Measurements from ENCODE around the gene CRTC3. TPM values are rescaled to one million over a fixed set of nuclear protein-coding genes. Genes with fewer than 3 reads are reported as not detected.

The CRTC3 gene
- total RNA-seq, 1 donor from 2014 or later, result 33.3 TPM

- DNase-seq (ENCODE audit: low read depth, low spot score), result no peak
- no peak overlapping the region for H3K4me3 Mint-ChIP-seq
- no peaks in the 10 kb centered on the region for H3K9me3 Mint-ChIP-seq
- H3K4me1 Mint-ChIP-seq, result peaks cover 4% of the 10 kb centered on the region
- no peak for TF ChIP-seq CTCF (conservative IDR thresholded peaks at IDR 0.05)
- H3K27me3 Mint-ChIP-seq (ENCODE audit: low read depth), result no peaks in the 10 kb centered on the region
- peaks cover 31% of the 10 kb centered on the region for H3K36me3 Mint-ChIP-seq (ENCODE audit: low read depth)
- no peak overlapping the region for H3K27ac Mint-ChIP-seq (ENCODE audit: unreplicated experiment)
These were observed 113.0 kb downstream of the CRTC3 start for GRCh38 chr15:90642464-90643300.

DNA sequence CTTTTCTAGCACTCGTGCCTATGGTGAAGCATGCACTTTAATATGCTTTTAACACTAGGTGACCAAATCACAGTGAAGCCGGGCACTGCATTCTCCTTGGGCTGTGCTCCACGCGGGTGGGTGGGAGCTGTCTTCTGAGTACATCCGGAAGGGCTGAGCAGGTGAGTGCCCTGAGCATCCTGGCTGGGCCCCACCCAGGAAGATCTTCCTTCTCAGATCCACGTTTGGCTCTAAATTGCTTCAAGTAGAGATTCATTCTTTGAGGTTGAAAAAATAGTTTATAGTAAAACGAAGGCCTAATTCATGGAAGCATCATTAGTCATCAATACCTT lies 113.5 kb downstream of the CRTC3 start:
- H3K27ac Mint-ChIP-seq (ENCODE audit: unreplicated experiment), result no peak overlapping the region

DNA sequence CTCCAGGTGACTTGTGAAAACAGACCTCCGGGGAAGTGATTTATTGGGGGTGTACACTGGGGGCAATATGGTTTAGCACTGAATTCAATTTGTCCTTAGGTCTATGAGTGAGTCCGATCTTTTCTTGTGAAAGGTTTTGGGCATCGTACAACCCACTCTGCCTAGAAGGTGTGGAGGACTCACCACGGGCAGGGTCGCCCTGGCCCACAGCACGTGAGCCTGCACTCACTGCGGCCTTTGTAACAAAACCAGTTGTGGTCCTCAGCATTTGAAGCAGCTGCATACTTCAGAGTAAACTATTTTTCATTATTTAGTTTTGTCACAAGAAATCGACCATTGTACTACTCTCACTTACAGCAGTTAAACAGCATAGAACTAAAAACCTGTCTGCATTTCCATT lies 114.8 kb downstream of the CRTC3 start:
- H3K27ac Mint-ChIP-seq (ENCODE audit: unreplicated experiment), result no peak overlapping the region

More for the DNA sequence above, 113.5 kb downstream of the CRTC3 start:
- TF ChIP-seq CTCF (conservative IDR thresholded peaks at IDR 0.05), result no peak
- Mint-ChIP-seq H3K27me3 (ENCODE audit: low read depth) (no peaks in the 10 kb centered on the region), H3K9me3 (no peaks in the 10 kb centered on the region), H3K4me1 (peaks cover 3% of the 10 kb centered on the region), H3K4me3 (no peak overlapping the region), H3K36me3 (ENCODE audit: low read depth) (peaks cover 26% of the 10 kb centered on the region)
- DNase-seq (ENCODE audit: low read depth, low spot score), result no peak

GRCh38 chr15:90644952-90645725 lies 115.4 kb downstream of the CRTC3 start:
- Mint-ChIP-seq H3K4me1 (peaks cover 6% of the 10 kb centered on the region), H3K4me3 (no peak overlapping the region), H3K27me3 (ENCODE audit: low read depth) (no peaks in the 10 kb centered on the region), H3K9me3 (no peaks in the 10 kb centered on the region), H3K36me3 (ENCODE audit: low read depth) (peaks cover 21% of the 10 kb centered on the region), H3K27ac (ENCODE audit: unreplicated experiment) (peak overlapping the region; percentile 19)
- DNase-seq (ENCODE audit: low read depth, low spot score), result no peak
- no peak for TF ChIP-seq CTCF (conservative IDR thresholded peaks at IDR 0.05)

More for the DNA sequence above, 114.8 kb downstream of the CRTC3 start:
- Mint-ChIP-seq H3K27me3 (ENCODE audit: low read depth) (no peaks in the 10 kb centered on the region), H3K4me1 (peaks cover 6% of the 10 kb centered on the region), H3K36me3 (ENCODE audit: low read depth) (peaks cover 21% of the 10 kb centered on the region), H3K4me3 (no peak overlapping the region), H3K9me3 (no peaks in the 10 kb centered on the region)
- no peak for TF ChIP-seq CTCF (conservative IDR thresholded peaks at IDR 0.05)
- no peak for DNase-seq (ENCODE audit: low read depth, low spot score)

DNA sequence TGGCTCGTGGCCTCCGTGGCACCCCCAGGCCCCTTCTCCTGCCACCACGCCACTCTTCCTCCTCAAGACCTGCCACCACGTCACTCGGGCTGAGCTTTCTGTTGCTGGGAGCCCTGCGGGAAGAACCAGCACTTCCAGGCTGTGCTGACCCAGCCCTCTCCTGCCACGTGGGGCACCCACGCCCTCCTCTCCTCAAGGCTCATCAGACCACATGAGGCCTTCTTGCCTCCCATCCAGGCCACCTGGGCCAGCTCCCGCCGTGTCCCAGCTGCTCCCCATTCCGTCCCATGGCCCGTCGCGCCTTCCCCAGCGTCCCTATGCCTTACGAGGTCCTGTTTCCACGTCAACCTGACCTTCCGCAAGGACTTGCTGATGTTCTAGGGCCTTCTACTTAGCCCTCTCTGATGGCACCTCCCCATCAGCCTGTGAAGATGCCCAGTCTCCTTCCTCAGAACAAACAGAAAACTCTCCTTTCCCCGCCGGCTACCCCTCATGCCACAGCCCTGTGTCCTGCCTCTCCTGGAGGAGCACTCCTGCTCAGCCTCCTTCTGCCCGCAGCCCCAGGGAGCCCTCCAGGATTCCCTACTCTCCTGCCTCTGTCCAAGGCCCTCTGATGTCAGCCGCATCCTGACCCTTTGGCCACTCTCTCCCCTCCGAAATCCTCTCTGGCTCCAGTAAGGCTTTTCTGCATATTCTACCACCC lies 116.3 kb downstream of the CRTC3 start:
- Mint-ChIP-seq H3K36me3 (ENCODE audit: low read depth) (peaks cover 21% of the 10 kb centered on the region), H3K27me3 (ENCODE audit: low read depth) (no peaks in the 10 kb centered on the region), H3K27ac (ENCODE audit: unreplicated experiment) (peak overlapping the region; percentile 19), H3K4me3 (no peak overlapping the region), H3K4me1 (peaks cover 6% of the 10 kb centered on the region), H3K9me3 (no peaks in the 10 kb centered on the region)
- no peak for DNase-seq (ENCODE audit: low read depth, low spot score)
- no peak for TF ChIP-seq CTCF (conservative IDR thresholded peaks at IDR 0.05)

Measured in neural crest cell (in vitro differentiated cells).